ENCODE data around the gene ITGAL.

- TF ChIP-seq POLR2A (IDR thresholded peaks at IDR 0.05) = no peak
- TF ChIP-seq CTCF (IDR thresholded peaks at IDR 0.05) = no peak
Observed at GRCh38 chr16:30429418-30429677, 43.2 kb upstream of the ITGAL start.

Data from adrenal gland (tissue), 5 donors.